ENCODE results near the gene USP47. TPM values are rescaled to one million over a fixed set of nuclear protein-coding genes. Genes with fewer than 3 reads are reported as not detected.
A peak's percentile ranks its signal among the peaks of the same experiment; 100 is the strongest.

The USP47 gene
- total RNA-seq (2022) (37.5 and 40.8 TPM in 2 replicates), Bru-seq, nascent RNA (percentile 90 among the genes with signal in this experiment), BruChase-seq, experiment 1, labeled RNA remaining after a 6-hour chase (percentile 77 among the genes with signal in this experiment), BruChase-seq, experiment 2, labeled RNA remaining after a 2-hour chase (percentile 82 among the genes with signal in this experiment)
- long read RNA-seq, full-length matches to known transcripts = 28 of 37 reads
- long read RNA-seq, partial matches to known transcripts = 4 of 37 reads
- long read RNA-seq, other reads (novel, unspliced or antisense) = 5 of 37 reads

DNA sequence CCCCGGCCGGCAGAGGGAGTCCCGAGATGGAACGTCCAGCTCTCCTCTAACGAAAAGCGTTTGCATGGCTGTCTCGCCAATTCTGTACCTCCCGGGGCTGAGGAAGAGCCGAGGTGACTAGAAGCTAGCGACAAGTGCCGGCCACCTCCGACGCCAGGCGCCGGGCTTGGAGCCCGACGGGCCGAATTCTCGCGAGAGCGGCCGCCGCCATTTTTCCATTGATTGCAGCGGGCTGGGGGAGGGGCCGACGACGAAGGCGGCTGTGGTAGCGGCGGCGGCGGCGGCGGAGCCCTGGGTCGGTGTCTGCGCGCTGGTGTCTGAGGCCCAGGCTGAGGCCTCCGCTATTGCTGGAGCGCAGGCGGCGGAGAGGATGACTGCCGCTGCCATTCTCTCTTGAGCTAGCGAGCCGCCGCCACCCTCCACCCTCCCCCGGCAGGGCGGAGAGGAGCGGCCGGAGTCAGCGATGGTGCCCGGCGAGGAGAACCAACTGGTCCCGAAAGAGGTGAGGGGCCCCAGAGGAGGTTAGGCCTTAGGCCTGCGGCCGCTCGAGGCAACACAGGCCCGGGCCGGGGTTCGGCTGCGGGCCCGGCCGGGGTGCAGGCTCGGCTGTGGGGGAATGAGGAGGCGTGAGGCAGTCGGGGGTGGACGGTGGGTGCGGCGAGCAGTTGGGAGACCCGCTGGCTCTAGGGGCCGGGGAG is at the start of gene USP47:
TSS of gene USP47 (plus strand) at position 250 of the 698 bp plus-strand sequence. CDS start at position 464, 214 bp downstream.
- H3K27ac Mint-ChIP-seq (ENCODE audit: unreplicated experiment) = no peak within 1 kb of the TSS
- CTCF ChIA-PET = no interaction called here
- H3K36me3 Mint-ChIP-seq (ENCODE audit: insufficient read depth, unreplicated experiment) = peaks cover 8% of the 10 kb centered on the region
- intact Hi-C loops (cut with micrococcal nuclease; ENCODE audit: unreplicated experiment) = no loop called here
- H3K27me3 Mint-ChIP-seq (ENCODE audit: unreplicated experiment) = no peaks in the 10 kb centered on the region
- H3K4me1 Mint-ChIP-seq (ENCODE audit: low read depth, unreplicated experiment) = no peaks in the 10 kb centered on the region
- no peak for TF ChIP-seq CTCF (IDR thresholded peaks at IDR 0.05; ENCODE audit: unreplicated experiment)
- DNase-seq = peak; percentile 95
- H3K4me3 Mint-ChIP-seq (ENCODE audit: low read depth, unreplicated experiment) = no peak within 1 kb of the TSS
- H3K9me3 Mint-ChIP-seq (ENCODE audit: low read depth, unreplicated experiment) = no peaks in the 10 kb centered on the region
- no TSS peak for BruUV-seq (replicated peaks)

DNA sequence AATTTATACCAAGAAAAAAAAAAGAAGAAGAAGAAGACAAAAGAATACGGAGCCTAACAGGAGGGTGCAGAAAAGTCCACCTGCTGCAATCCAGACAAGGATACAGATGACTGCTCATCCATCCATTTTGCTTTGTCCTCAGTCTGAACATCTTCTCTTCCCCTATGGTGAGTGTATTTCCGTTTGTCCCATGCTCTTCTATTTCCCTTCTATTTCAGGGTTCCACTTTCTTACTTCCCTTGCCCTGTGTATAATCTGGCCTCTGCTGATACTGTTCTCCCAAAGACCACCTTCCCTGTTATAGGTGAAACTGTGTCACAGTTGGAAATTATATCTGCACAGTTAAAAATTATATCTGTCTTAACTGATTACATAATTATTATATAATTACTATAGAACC is 48.7 kb upstream of the USP47 start:
- peaks cover 3% of the 10 kb centered on the region for H3K4me1 Mint-ChIP-seq (ENCODE audit: low read depth, unreplicated experiment)
- no peaks in the 10 kb centered on the region for H3K9me3 Mint-ChIP-seq (ENCODE audit: low read depth, unreplicated experiment)
- CTCF ChIA-PET = no interaction called here
- intact Hi-C loops (cut with micrococcal nuclease; ENCODE audit: unreplicated experiment) = no loop called here
- H3K27ac Mint-ChIP-seq (ENCODE audit: unreplicated experiment) = no peak overlapping the region
- no peaks in the 10 kb centered on the region for H3K36me3 Mint-ChIP-seq (ENCODE audit: insufficient read depth, unreplicated experiment)
- peaks cover 27% of the 10 kb centered on the region for H3K27me3 Mint-ChIP-seq (ENCODE audit: unreplicated experiment)
- TF ChIP-seq CTCF (IDR thresholded peaks at IDR 0.05; ENCODE audit: unreplicated experiment) = no peak
- BruUV-seq (replicated peaks) = no TSS peak
- no peak overlapping the region for H3K4me3 Mint-ChIP-seq (ENCODE audit: low read depth, unreplicated experiment)
- DNase-seq = no peak

DNA sequence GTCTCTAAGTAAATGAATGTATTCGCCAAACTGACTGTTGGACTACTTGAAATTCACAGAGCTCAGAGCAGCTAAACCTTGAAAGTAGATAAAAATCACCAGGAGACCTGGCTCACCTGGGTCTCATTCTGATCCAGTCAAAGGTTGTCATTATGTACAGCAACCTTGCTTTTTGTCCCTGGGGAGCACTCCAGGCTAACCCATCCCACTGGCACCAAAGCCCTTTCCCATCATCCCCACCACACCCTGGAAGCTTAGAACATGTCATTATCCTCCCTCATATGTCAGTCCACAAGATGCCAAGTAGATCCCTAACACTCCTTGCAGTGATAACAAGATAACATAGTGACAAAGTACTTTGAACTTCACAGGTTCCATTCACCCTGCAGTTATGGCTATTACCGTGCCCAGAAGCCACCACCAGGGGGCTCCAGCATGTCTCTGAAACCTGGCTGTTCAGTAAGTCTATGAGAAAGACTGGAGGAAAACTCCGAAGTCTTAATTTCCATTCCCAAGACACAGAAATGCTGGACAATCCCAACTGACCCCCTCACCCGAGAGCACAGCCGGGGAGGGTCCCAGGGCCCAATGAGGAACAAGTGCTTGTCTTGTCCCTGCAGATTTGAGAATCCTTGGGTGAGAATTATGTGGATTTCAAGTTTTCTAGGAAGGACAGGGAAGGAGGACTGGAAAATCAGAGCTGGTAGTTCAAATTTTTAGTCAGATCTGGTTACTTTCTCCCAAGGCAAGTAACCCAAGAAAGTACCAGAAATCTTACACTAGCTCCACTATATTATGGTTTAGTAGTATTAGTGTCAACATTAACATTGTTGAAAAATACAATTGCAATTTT is 43.0 kb upstream of the USP47 start:
- intact Hi-C loops (cut with micrococcal nuclease; ENCODE audit: unreplicated experiment) = loop anchor here (1.0 to 2.0 kb wide), 3 partner anchors 50 to 246 kb away; no protein-coding TSS in a partner anchor
- Mint-ChIP-seq H3K36me3 (ENCODE audit: insufficient read depth, unreplicated experiment) (no peaks in the 10 kb centered on the region), H3K4me1 (ENCODE audit: low read depth, unreplicated experiment) (no peaks in the 10 kb centered on the region), H3K4me3 (ENCODE audit: low read depth, unreplicated experiment) (no peak overlapping the region), H3K9me3 (ENCODE audit: low read depth, unreplicated experiment) (no peaks in the 10 kb centered on the region), H3K27ac (ENCODE audit: unreplicated experiment) (no peak overlapping the region), H3K27me3 (ENCODE audit: unreplicated experiment) (peaks cover 27% of the 10 kb centered on the region)
- DNase-seq = peak; percentile 89
- CTCF ChIA-PET = interaction anchor here (0.6 to 0.9 kb wide), 5 partner anchors 44 to 245 kb away, joined by 3 to 4 read pairs (median 3); no protein-coding TSS in a partner anchor
- peak; percentile 85 for TF ChIP-seq CTCF (IDR thresholded peaks at IDR 0.05; ENCODE audit: unreplicated experiment)
- BruUV-seq (replicated peaks) = no TSS peak

DNA sequence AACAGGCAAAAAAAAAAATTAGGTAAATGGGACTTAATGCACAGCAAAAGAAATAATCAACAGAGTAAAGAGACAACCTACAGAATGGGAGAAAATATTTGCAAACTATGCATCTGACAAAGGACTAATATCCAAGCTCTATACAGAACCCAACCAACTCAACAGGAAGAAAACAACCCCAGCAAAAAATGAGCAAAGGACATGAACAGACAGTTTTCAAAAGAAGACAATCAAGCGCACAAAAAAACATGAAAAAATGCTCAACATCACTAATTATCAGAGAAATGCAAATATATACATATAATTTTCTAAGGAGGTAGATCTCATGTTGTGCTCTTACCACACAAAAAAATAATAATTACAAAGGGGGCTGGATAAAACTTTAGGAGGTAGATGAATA is 36.5 kb upstream of the USP47 start:
- CTCF ChIA-PET = interaction anchor here (0.6 kb wide), 1 partner anchor 383 kb away, joined by 3 read pairs; no protein-coding TSS in a partner anchor
- intact Hi-C loops (cut with micrococcal nuclease; ENCODE audit: unreplicated experiment) = no loop called here

More for the DNA sequence above, 36.5 kb upstream of the USP47 start:
- BruUV-seq (replicated peaks) = no TSS peak
- H3K36me3 Mint-ChIP-seq (ENCODE audit: insufficient read depth, unreplicated experiment) = no peaks in the 10 kb centered on the region
- no peak for DNase-seq
- no peaks in the 10 kb centered on the region for H3K4me1 Mint-ChIP-seq (ENCODE audit: low read depth, unreplicated experiment)
- no peak overlapping the region for H3K4me3 Mint-ChIP-seq (ENCODE audit: low read depth, unreplicated experiment)
- H3K27ac Mint-ChIP-seq (ENCODE audit: unreplicated experiment) = no peak overlapping the region
- no peaks in the 10 kb centered on the region for H3K27me3 Mint-ChIP-seq (ENCODE audit: unreplicated experiment)
- no peaks in the 10 kb centered on the region for H3K9me3 Mint-ChIP-seq (ENCODE audit: low read depth, unreplicated experiment)
- no peak for TF ChIP-seq CTCF (IDR thresholded peaks at IDR 0.05; ENCODE audit: unreplicated experiment)

All from Calu3 (cell line).